ENCODE measurements around the gene SYPL2.

The SYPL2 gene

GRCh38 chr1:109490029-109490933 is 23.9 kb downstream of the SYPL2 start:
- no peak overlapping the region for H3K4me3 ChIP-seq (ENCODE audit: low read length)
- TF ChIP-seq CTCF (conservative IDR thresholded peaks at IDR 0.05; ENCODE audit: low read depth, low read length) = peak; percentile 95
- no peak for DNase-seq (ENCODE audit: low read depth)

GRCh38 chr1:109490934-109491302 is 24.6 kb downstream of the SYPL2 start:
- no peak for DNase-seq (ENCODE audit: low read depth)

GRCh38 chr1:109491372-109491771 is 25.0 kb downstream of the SYPL2 start:
- H3K4me3 ChIP-seq (ENCODE audit: low read length) = no peak overlapping the region
- no peak for TF ChIP-seq CTCF (conservative IDR thresholded peaks at IDR 0.05; ENCODE audit: low read depth, low read length)
- DNase-seq (ENCODE audit: low read depth) = no peak

More at GRCh38 chr1:109490934-109491302, 24.6 kb downstream of the SYPL2 start:
- TF ChIP-seq CTCF (conservative IDR thresholded peaks at IDR 0.05; ENCODE audit: low read depth, low read length) = no peak
- no peak overlapping the region for H3K4me3 ChIP-seq (ENCODE audit: low read length)

GRCh38 chr1:109492779-109493178 is 26.4 kb downstream of the SYPL2 start:
- DNase-seq (ENCODE audit: low read depth) = no peak
- TF ChIP-seq CTCF (conservative IDR thresholded peaks at IDR 0.05; ENCODE audit: low read depth, low read length) = no peak
- no peak overlapping the region for H3K4me3 ChIP-seq (ENCODE audit: low read length)

- TF ChIP-seq CTCF (conservative IDR thresholded peaks at IDR 0.05; ENCODE audit: low read depth, low read length) = no peak
- no peak overlapping the region for H3K4me3 ChIP-seq (ENCODE audit: low read length)
Observed at GRCh38 chr1:109493227-109493626, 26.9 kb downstream of the SYPL2 start.

GRCh38 chr1:109493805-109494539 is 27.6 kb downstream of the SYPL2 start, which contains the start of gene CYB561D1:
CYB561D1 (plus strand) TSS chr1:109494094; CDS start chr1:109494140, 46 bp downstream.
- DNase-seq (ENCODE audit: low read depth) = no peak

More at GRCh38 chr1:109493227-109493626, 26.9 kb downstream of the SYPL2 start:
- no peak for DNase-seq (ENCODE audit: low read depth)

More at GRCh38 chr1:109493805-109494539, 27.6 kb downstream of the SYPL2 start, which contains the start of gene CYB561D1:
- H3K4me3 ChIP-seq (ENCODE audit: low read length) = peak within 1 kb of the TSS; percentile 97
- peak; percentile 87 for TF ChIP-seq CTCF (conservative IDR thresholded peaks at IDR 0.05; ENCODE audit: low read depth, low read length)
